ENCODE measurements around the gene COL18A1.

Gene COL18A1

GRCh38 chr21:45537746-45538291 lies 132.9 kb downstream of the COL18A1 start:
- DNase-seq: no peak

GRCh38 chr21:45538381-45539045 lies 133.5 kb downstream of the COL18A1 start:
- DNase-seq: no peak

GRCh38 chr21:45539046-45539795 lies 134.3 kb downstream of the COL18A1 start:
- DNase-seq: no peak

- no peak for DNase-seq
Observed at GRCh38 chr21:45539796-45540600, 135.0 kb downstream of the COL18A1 start.

- peak; percentile 1 for DNase-seq
Observed at GRCh38 chr21:45540601-45540970, 135.6 kb downstream of the COL18A1 start.

GRCh38 chr21:45541221-45542039 lies 136.5 kb downstream of the COL18A1 start:
- peak; percentile 69 for DNase-seq

GRCh38 chr21:45542242-45542666 lies 137.3 kb downstream of the COL18A1 start, which contains the start of gene SLC19A1:
SLC19A1 (minus strand) TSS chr21:45542440; CDS start chr21:45537959, 4,481 bp downstream.
- DNase-seq: peak; percentile 58

GRCh38 chr21:45542667-45543370 lies 137.9 kb downstream of the COL18A1 start:
- peak; percentile 3 for DNase-seq

GRCh38 chr21:45543371-45543709 lies 138.4 kb downstream of the COL18A1 start:
- DNase-seq: peak; percentile 1

- DNase-seq: peak; percentile 1
Observed at GRCh38 chr21:45543710-45544448, 138.9 kb downstream of the COL18A1 start.

- DNase-seq: peak; percentile 1
Observed at GRCh38 chr21:45544449-45545235, 139.7 kb downstream of the COL18A1 start.

GRCh38 chr21:45545236-45545570 lies 140.2 kb downstream of the COL18A1 start:
- no peak for DNase-seq

GRCh38 chr21:45545691-45546531 lies 140.9 kb downstream of the COL18A1 start:
- DNase-seq: peak; percentile 1

- no peak for DNase-seq
Observed at GRCh38 chr21:45546636-45547544, 141.9 kb downstream of the COL18A1 start.

- DNase-seq: no peak
Observed at GRCh38 chr21:45547545-45547900, 142.6 kb downstream of the COL18A1 start.

GRCh38 chr21:45548711-45549491 lies 143.9 kb downstream of the COL18A1 start:
- no peak for DNase-seq

Data from effector CD4-positive, alpha-beta T cell (primary cell).